ENCODE results near the gene EXOC3.

EXOC3 gene

GRCh38 chr5:427415-428087 is 15.4 kb upstream of the EXOC3 start:
- no peak for DNase-seq

- DNase-seq = no peak
Observed at GRCh38 chr5:428219-428618, 14.8 kb upstream of the EXOC3 start.

GRCh38 chr5:428754-429452 is 14.1 kb upstream of the EXOC3 start:
- DNase-seq = no peak

- no peak for DNase-seq
Observed at GRCh38 chr5:429453-430188, 13.4 kb upstream of the EXOC3 start.

GRCh38 chr5:430214-430925 is 12.6 kb upstream of the EXOC3 start:
- no peak for DNase-seq

GRCh38 chr5:431001-431710 is 11.8 kb upstream of the EXOC3 start:
- peak; percentile 35 for DNase-seq

GRCh38 chr5:431711-432050 is 11.3 kb upstream of the EXOC3 start:
- DNase-seq = no peak

- DNase-seq = no peak
Observed at GRCh38 chr5:432201-432927, 10.6 kb upstream of the EXOC3 start.

- no peak for DNase-seq
Observed at GRCh38 chr5:432928-433791, 9.8 kb upstream of the EXOC3 start.

- DNase-seq = no peak
Observed at GRCh38 chr5:433836-434235, 9.1 kb upstream of the EXOC3 start.

- DNase-seq = no peak
Observed at GRCh38 chr5:434443-435146, 8.4 kb upstream of the EXOC3 start.

GRCh38 chr5:435156-435790 is 7.7 kb upstream of the EXOC3 start:
- no peak for DNase-seq

- no peak for DNase-seq
Observed at GRCh38 chr5:435961-436640, 6.9 kb upstream of the EXOC3 start.

- no peak for DNase-seq
Observed at GRCh38 chr5:436641-436975, 6.4 kb upstream of the EXOC3 start.

- DNase-seq = no peak
Observed at GRCh38 chr5:437281-437771, 5.7 kb upstream of the EXOC3 start.

GRCh38 chr5:438481-438981 is 4.4 kb upstream of the EXOC3 start:
- no peak for DNase-seq

GRCh38 chr5:439181-439580 is 3.8 kb upstream of the EXOC3 start:
- DNase-seq = no peak

GRCh38 chr5:439636-440035 is 3.3 kb upstream of the EXOC3 start:
- DNase-seq = no peak

Data from inflammatory macrophage treated with lipopolysaccharide for 4 hours (primary cell).